Trophoblast cell (in vitro differentiated cells and primary cell): Measurements from ENCODE around the gene KLHDC7A.
A peak's percentile ranks its signal among the peaks of the same experiment; 100 is the strongest.

Experiments
- DNase-seq, 2 donors: peaks; one replicate each; pipeline ENCODE4 v3.0.0-alpha.2; 2016
- H2AFZ ChIP-seq: 2 replicates; pipeline ENCODE4 v1.6.1; 2013; ENCODE audit warnings: low read length, moderate library complexity, mild to moderate bottlenecking; ENCODE audit not compliant: insufficient read depth, poor library complexity
- H2AK5ac ChIP-seq: 2 replicates; pipeline ENCODE4 v1.6.1; 2013; ENCODE audit warnings: mild to moderate bottlenecking, low read length
- H2BK120ac ChIP-seq: 2 replicates; pipeline ENCODE4 v1.6.1; 2013; ENCODE audit warnings: low read length, mild to moderate bottlenecking, moderate library complexity; ENCODE audit not compliant: insufficient read depth, poor library complexity
- H2BK12ac ChIP-seq: 2 replicates; pipeline ENCODE4 v1.6.1; 2013; ENCODE audit warnings: mild to moderate bottlenecking, low read length, moderate library complexity
- H2BK5ac ChIP-seq: 2 replicates; pipeline ENCODE4 v1.6.1; 2013; ENCODE audit warnings: low read length, low read depth, moderate library complexity, mild to moderate bottlenecking; ENCODE audit not compliant: poor library complexity
- H3K14ac ChIP-seq: 2 replicates; pipeline ENCODE4 v1.6.1; 2013; ENCODE audit warnings: mild to moderate bottlenecking, low read length
- H3K18ac ChIP-seq: 2 replicates; pipeline ENCODE4 v1.6.1; 2013; ENCODE audit warnings: mild to moderate bottlenecking, low read length
- H3K23ac ChIP-seq: 2 replicates; pipeline ENCODE4 v1.6.1; 2013; ENCODE audit warnings: low read length
- H3K27ac ChIP-seq: 2 replicates; pipeline ENCODE4 v1.5.1; 2013; ENCODE audit warnings: low read depth, mild to moderate bottlenecking, inconsistent platforms, low read length, moderate library complexity
- H3K27me3 ChIP-seq: 2 replicates; pipeline ENCODE4 v1.6.1; 2013; ENCODE audit warnings: inconsistent platforms, mild to moderate bottlenecking, low read length, moderate library complexity; ENCODE audit not compliant: insufficient read depth
- H3K36me3 ChIP-seq, 2 experiments: 1 replicate in 1 of 2; 2 replicates in 1 of 2; pipeline ENCODE4 v1.6.1; 2013; ENCODE audit warnings: low read length in 2 of 2, mild to moderate bottlenecking in 2 of 2, moderate library complexity in 1 of 2; ENCODE audit not compliant: insufficient read depth in 2 of 2, control insufficient read depth in 1 of 2
- H3K4ac ChIP-seq: 2 replicates; pipeline ENCODE4 v1.6.1; 2013; ENCODE audit warnings: low read depth, mild to moderate bottlenecking, low read length, moderate library complexity
- H3K4me1 ChIP-seq, 2 experiments: 1 replicate in 1 of 2; 2 replicates in 1 of 2; pipeline ENCODE4 v1.6.1; 2013; ENCODE audit warnings: low read length in 2 of 2, mild to moderate bottlenecking in 2 of 2, moderate library complexity in 1 of 2; ENCODE audit not compliant: insufficient read depth in 2 of 2, control insufficient read depth in 1 of 2
- H3K4me2 ChIP-seq: 2 replicates; pipeline ENCODE4 v1.6.1; 2013; ENCODE audit warnings: inconsistent platforms, mild to moderate bottlenecking, low read length, moderate library complexity
- H3K4me3 ChIP-seq: 2 replicates; pipeline ENCODE4 v1.5.1; 2013; ENCODE audit warnings: mild to moderate bottlenecking, low read depth, low read length, inconsistent platforms
- H3K79me1 ChIP-seq: one replicate; pipeline ENCODE4 v1.6.1; 2013; ENCODE audit warnings: low read length
- H3K79me2 ChIP-seq: 2 replicates; pipeline ENCODE4 v1.6.1; 2013; ENCODE audit warnings: low read length, mild to moderate bottlenecking; ENCODE audit not compliant: control insufficient read depth, insufficient read depth, poor library complexity
- H3K9ac ChIP-seq: 2 replicates; pipeline ENCODE4 v1.6.1; 2013; ENCODE audit warnings: mild to moderate bottlenecking, low read length
- H3K9me3 ChIP-seq: 2 replicates; pipeline ENCODE4 v1.6.1; 2013; ENCODE audit warnings: low read depth, mild to moderate bottlenecking, control low read depth, inconsistent platforms, low read length; ENCODE audit not compliant: insufficient read depth
- H4K12ac ChIP-seq: 2 replicates; pipeline ENCODE4 v1.6.1; 2013; ENCODE audit warnings: low read depth, mild to moderate bottlenecking, low read length, moderate library complexity
- H4K8ac ChIP-seq: 2 replicates; pipeline ENCODE4 v1.6.1; 2013; ENCODE audit warnings: low read depth, mild to moderate bottlenecking, low read length, moderate library complexity
- H4K91ac ChIP-seq: one replicate; pipeline ENCODE4 v1.6.1; 2013; ENCODE audit warnings: low read depth, mild to moderate bottlenecking, low read length, moderate library complexity
- WGBS: extraction: QIAGEN DNeasy Blood & Tissue Kit; methylation state at CpG from one replicate; pipeline ENCODE4 v1.1.7; 2013; ENCODE audit warnings: missing lambda C conversion rate; ENCODE audit not compliant: insufficient read length, insufficient coverage; ENCODE audit errors: extremely low coverage; 5-methylcytosine and 5-hydroxymethylcytosine counted together

Gene KLHDC7A

DNA sequence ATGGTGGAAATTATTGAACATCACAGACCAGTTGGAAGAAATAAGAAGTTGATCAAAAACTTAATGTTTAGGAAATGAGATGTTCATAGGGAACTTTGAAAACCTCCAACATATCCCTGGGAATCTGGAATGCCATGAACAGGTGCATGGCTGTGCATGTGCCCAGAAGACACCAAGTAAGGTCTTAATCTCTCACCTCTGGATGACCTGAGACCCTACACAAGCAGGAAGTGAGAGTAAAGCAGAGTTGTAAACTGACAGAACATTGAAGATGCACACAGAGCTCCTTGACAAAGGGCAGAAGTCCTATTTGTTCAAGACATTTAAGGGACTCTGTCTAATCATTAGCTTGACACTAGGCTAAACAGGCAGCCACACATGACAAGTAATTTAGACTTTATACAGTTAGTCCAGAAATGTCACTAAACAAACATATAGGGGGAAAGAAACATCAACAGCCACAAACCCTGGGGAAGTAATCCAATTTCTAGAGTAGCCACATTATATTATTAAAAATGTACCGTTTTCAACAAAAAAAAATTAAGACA, 34.5 kb downstream of the KLHDC7A start:
- H2BK120ac ChIP-seq, result no peak overlapping the region
- no peaks in the 10 kb centered on the region for H3K79me2 ChIP-seq
- H4K91ac ChIP-seq, result no peak overlapping the region
- WGBS, result no CpG with 5 or more reads among the region's 1 CpG
- H2BK5ac ChIP-seq, result no peak overlapping the region
- no peak overlapping the region for H3K23ac ChIP-seq
- H2BK12ac ChIP-seq, result no peak overlapping the region
- H2AK5ac ChIP-seq, result no peak overlapping the region
- H3K4me3 ChIP-seq, result no peak overlapping the region
- H3K4ac ChIP-seq, result no peak overlapping the region
- no peak overlapping the region for H4K12ac ChIP-seq
- no peak overlapping the region for H3K9ac ChIP-seq
- no peak overlapping the region for H3K14ac ChIP-seq
- peaks cover 2% of the 10 kb centered on the region for H3K9me3 ChIP-seq
- no peak overlapping the region for H3K18ac ChIP-seq
- H3K4me1 ChIP-seq, result no peaks in the 10 kb centered on the region
- no peaks in the 10 kb centered on the region for H3K27me3 ChIP-seq
- H3K79me1 ChIP-seq, result no peaks in the 10 kb centered on the region
- DNase-seq, result no peak
- H3K36me3 ChIP-seq, result no peaks in the 10 kb centered on the region
- H2AFZ ChIP-seq, result no peak overlapping the region
- H4K8ac ChIP-seq, result no peak overlapping the region
- no peak overlapping the region for H3K27ac ChIP-seq
- H3K4me2 ChIP-seq, result no peak overlapping the region

DNA sequence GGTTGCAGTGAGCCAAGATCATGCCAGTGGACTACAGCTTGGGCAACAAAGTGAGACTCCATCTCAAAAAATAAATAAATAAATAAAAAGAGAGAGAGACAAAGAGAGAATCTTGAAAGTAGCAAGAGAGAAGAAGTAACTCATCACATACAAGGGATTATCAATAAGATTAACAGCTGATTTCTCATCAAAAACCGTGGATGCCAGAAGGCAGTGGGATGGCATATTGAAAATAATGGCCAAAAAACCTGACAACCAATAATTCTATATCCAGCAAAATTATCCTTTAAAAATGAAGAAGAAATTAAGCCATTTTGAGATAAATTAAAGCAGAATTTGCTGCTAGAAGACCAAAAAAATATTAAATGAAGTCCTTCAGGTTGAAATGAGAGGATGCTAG, 35.7 kb downstream of the KLHDC7A start:
- H2AFZ ChIP-seq, result no peak overlapping the region
- H3K36me3 ChIP-seq, result no peaks in the 10 kb centered on the region
- no peaks in the 10 kb centered on the region for H3K27me3 ChIP-seq
- no peak overlapping the region for H3K9ac ChIP-seq
- H2BK12ac ChIP-seq, result no peak overlapping the region
- H3K4me2 ChIP-seq, result no peak overlapping the region
- H3K9me3 ChIP-seq, result no peaks in the 10 kb centered on the region
- H3K4me1 ChIP-seq, result no peaks in the 10 kb centered on the region
- H4K8ac ChIP-seq, result no peak overlapping the region
- H3K23ac ChIP-seq, result no peak overlapping the region
- H3K79me1 ChIP-seq, result no peaks in the 10 kb centered on the region
- H3K27ac ChIP-seq, result no peak overlapping the region
- no peak overlapping the region for H2BK5ac ChIP-seq
- no peak overlapping the region for H3K14ac ChIP-seq
- no peak overlapping the region for H2BK120ac ChIP-seq
- H4K91ac ChIP-seq, result no peak overlapping the region
- H4K12ac ChIP-seq, result no peak overlapping the region
- H3K79me2 ChIP-seq, result no peaks in the 10 kb centered on the region
- no peak overlapping the region for H3K4me3 ChIP-seq
- DNase-seq, result no peak
- WGBS, result no CpG with 5 or more reads among the region's 1 CpG
- H3K4ac ChIP-seq, result no peak overlapping the region
- no peak overlapping the region for H2AK5ac ChIP-seq
- no peak overlapping the region for H3K18ac ChIP-seq

DNA sequence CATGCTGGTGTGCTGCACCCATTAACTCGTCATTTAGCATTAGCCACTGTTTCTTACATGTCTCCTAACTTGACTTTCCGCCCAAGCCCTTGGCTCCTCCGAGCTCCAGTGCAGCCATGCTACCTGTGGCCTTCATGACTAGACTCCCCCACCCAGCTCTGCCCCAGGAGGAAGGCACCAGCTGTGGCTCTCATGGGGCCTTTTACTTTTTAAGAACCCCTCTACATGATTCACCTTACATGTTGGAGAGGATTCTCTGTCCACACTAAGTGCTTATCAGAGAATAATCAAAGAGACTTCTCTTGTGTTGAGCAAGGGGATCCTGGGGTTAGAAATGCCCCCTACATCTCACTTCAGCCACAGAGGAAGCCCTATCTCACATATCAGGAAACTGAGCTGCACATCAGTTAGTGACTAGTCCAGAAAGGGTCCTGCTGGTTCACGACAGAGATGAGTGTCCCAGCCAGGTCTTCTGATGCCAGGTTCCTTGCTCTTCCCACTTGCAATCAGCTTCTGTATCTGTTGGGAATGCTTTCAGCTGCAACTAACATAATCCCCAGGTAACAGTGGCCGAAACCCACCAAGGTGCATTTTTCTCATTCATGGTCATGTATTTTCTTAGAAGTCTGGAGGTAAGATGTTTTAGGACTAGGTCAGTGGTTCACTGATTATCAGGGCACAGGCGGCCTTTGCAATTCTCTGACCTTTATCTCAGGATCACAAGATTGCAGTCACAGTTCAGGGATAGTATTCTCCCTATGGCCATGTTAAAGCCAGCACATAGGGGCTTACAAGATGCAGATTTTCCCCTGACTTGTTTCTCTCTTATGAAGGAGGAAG, 45.9 kb downstream of the KLHDC7A start:
- H4K8ac ChIP-seq, result no peak overlapping the region
- no peak overlapping the region for H3K14ac ChIP-seq
- H3K4me1 ChIP-seq, result no peaks in the 10 kb centered on the region
- no peak overlapping the region for H2AK5ac ChIP-seq
- no peak overlapping the region for H4K12ac ChIP-seq
- no peak overlapping the region for H3K18ac ChIP-seq
- no peak overlapping the region for H3K4me2 ChIP-seq
- H3K27me3 ChIP-seq, result no peaks in the 10 kb centered on the region
- peak; percentile 87 to 91 for DNase-seq
- no CpG with 5 or more reads among the region's 6 CpGs for WGBS
- H3K9me3 ChIP-seq, result peaks cover 2% of the 10 kb centered on the region
- H3K79me2 ChIP-seq, result no peaks in the 10 kb centered on the region
- H3K79me1 ChIP-seq, result no peaks in the 10 kb centered on the region
- H3K27ac ChIP-seq, result no peak overlapping the region
- no peak overlapping the region for H3K23ac ChIP-seq
- H3K4ac ChIP-seq, result no peak overlapping the region
- no peak overlapping the region for H3K9ac ChIP-seq
- no peak overlapping the region for H2BK120ac ChIP-seq
- H3K36me3 ChIP-seq, result no peaks in the 10 kb centered on the region
- no peak overlapping the region for H4K91ac ChIP-seq
- H2AFZ ChIP-seq, result no peak overlapping the region
- H3K4me3 ChIP-seq, result no peak overlapping the region
- no peak overlapping the region for H2BK5ac ChIP-seq
- no peak overlapping the region for H2BK12ac ChIP-seq

DNA sequence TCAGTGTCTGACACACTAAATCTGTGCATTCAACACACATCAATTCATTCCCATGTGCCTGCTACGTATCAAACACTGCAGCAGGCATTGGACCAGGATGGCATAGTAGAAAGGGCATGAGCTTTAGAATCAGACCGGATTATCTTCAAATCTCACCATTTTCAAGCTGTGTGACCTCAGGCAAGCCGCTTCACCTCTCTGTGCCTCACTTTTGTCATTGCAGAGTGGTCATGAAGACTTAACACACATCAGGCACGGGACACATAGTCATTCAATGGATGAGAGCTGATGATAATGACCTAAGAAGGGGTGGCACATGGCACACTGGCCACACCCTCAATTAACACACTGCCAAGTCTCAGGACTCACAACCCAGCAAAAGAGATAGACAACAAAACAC, 46.8 kb downstream of the KLHDC7A start:
- Histone ChIP-seq H2BK12ac (no peak overlapping the region), H3K9me3 (peaks cover 2% of the 10 kb centered on the region), H3K27me3 (no peaks in the 10 kb centered on the region), H2BK5ac (no peak overlapping the region), H2AK5ac (no peak overlapping the region), H4K8ac (no peak overlapping the region), H2BK120ac (no peak overlapping the region), H3K79me1 (no peaks in the 10 kb centered on the region), H3K23ac (no peak overlapping the region), H3K18ac (no peak overlapping the region), H4K12ac (no peak overlapping the region), H3K4me2 (no peak overlapping the region), H3K14ac (no peak overlapping the region), H4K91ac (no peak overlapping the region), H3K79me2 (no peaks in the 10 kb centered on the region), H3K4ac (no peak overlapping the region), H3K4me3 (no peak overlapping the region), H3K4me1 (no peaks in the 10 kb centered on the region), H3K36me3 (no peaks in the 10 kb centered on the region), H2AFZ (no peak overlapping the region), H3K27ac (no peak overlapping the region), H3K9ac (no peak overlapping the region)
- WGBS, result no CpG with 5 or more reads among the region's 4 CpGs
- DNase-seq, result peak; percentile 9 to 33
